Astrocyte of the cerebellum (primary cell): Measurements from ENCODE around the gene GIT2.

Experiments used
- DNase-seq: peaks from one replicate; pipeline ENCODE4 v3.0.0-alpha.2; 2011; ENCODE audit warnings: low read depth
- H3K4me3 ChIP-seq: 2 replicates; pipeline ENCODE4 v1.5.1; 2011; ENCODE audit warnings: mild to moderate bottlenecking, low read depth, low read length, moderate library complexity
- in situ Hi-C: cut with HindIII; loops from 2 replicates; pipeline ENCODE4 v1.10.0; 2017; ENCODE audit warnings: low sequenced_read_pairs
- TF ChIP-seq, protein P1 (sequence below): IDR thresholded peaks from 2 replicates; pipeline ENCODE4 v1.5.1; 2012; ENCODE audit warnings: low read length, low read depth, moderate library complexity, mild to moderate bottlenecking; ENCODE audit errors: missing control alignments

The GIT2 gene

DNA sequence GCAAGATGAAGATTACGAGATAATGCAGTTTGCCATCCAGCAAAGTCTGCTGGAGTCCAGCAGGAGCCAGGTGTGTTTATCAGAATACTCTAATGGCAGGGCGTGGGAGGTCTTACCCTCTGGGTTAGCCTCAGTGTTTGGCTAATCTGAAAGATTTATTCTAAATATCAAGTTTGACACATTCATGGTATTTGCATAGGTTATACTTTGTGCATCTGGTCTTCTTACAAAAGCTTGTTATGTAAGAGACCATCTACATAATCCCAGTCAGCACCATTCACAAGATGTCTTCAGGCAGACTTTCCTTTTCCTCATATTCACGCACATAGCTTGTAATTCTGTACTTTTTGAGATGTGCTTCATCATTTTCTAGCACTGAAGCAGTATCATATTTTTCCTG, 37.7 kb upstream of the GIT2 start:
- no peak for DNase-seq
- TF ChIP-seq, protein P1, sequence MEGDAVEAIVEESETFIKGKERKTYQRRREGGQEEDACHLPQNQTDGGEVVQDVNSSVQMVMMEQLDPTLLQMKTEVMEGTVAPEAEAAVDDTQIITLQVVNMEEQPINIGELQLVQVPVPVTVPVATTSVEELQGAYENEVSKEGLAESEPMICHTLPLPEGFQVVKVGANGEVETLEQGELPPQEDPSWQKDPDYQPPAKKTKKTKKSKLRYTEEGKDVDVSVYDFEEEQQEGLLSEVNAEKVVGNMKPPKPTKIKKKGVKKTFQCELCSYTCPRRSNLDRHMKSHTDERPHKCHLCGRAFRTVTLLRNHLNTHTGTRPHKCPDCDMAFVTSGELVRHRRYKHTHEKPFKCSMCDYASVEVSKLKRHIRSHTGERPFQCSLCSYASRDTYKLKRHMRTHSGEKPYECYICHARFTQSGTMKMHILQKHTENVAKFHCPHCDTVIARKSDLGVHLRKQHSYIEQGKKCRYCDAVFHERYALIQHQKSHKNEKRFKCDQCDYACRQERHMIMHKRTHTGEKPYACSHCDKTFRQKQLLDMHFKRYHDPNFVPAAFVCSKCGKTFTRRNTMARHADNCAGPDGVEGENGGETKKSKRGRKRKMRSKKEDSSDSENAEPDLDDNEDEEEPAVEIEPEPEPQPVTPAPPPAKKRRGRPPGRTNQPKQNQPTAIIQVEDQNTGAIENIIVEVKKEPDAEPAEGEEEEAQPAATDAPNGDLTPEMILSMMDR, result no peak
- in situ Hi-C loops, result loop anchor here (5.0 kb wide), 1 partner anchor 72 kb away; no protein-coding TSS in a partner anchor
- H3K4me3 ChIP-seq, result no peak overlapping the region

DNA sequence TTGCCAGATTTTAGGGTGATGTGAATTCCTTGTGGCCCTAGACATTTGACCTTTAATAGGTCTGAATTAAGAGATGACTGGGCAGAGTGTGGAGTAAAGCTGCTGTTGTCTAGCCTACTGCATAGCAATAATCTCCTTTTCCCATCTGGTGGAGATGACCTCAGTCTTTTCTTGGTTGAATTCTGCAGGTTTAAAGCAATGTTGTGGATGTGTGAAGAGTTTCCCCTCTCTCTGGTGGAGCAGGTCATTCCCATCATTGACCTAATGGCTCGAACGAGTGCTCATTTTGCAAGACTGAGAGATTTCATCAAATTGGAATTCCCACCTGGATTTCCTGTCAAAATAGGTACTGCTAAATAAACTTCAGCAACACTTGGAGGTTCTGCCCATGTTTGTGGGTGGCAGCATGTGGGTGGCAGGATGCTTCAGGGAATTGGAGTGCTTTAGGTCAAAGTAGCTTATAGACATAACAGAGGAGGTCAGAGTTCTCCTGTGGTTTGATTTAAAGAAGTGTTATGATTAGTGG, 33.2 kb upstream of the GIT2 start:
- TF ChIP-seq, protein P1, result no peak
- DNase-seq, result no peak
- no peak overlapping the region for H3K4me3 ChIP-seq
- in situ Hi-C loops, result no loop called here

DNA sequence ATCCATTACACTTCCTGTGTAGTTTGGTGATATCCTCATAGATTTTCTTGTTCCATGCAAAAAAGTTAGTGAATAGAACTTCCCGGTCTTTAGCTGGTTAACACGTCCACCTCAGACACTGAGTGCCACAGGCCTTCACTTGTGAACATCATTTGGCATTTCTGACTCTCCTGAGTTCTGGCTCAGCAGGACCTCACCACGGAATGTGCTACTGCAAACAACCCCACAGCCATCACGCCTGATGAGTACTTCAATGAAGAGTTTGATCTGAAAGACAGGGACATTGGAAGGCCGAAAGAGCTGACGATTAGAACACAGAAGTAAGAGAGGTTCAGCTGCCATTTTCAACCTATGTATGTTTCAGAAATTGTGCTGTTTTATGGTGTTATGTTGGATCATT, 32.2 kb upstream of the GIT2 start:
- DNase-seq, result peak; percentile 24
- H3K4me3 ChIP-seq, result no peak overlapping the region
- in situ Hi-C loops, result no loop called here
- TF ChIP-seq, protein P1, result no peak

DNA sequence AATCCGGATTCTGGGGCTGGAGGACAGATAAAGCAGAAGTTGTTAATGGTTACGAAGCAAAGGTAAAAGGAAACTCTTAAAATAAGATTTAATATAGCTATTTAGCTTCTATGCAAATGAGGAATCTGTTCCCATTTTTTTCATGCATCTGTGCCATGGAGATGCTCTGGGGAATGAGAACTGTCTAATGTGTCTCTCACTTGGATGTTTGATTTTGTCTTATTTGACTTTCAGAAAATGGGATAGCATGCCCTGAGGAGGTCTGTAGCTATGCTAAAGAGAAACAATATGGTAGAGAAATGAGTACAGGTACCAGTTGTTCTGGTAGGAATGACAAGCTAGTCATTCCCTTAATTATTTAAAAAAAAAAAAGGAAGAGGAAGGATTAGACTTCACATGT, 27.9 kb upstream of the GIT2 start:
- TF ChIP-seq, protein P1, result no peak
- DNase-seq, result no peak
- in situ Hi-C loops, result no loop called here
- H3K4me3 ChIP-seq, result no peak overlapping the region

DNA sequence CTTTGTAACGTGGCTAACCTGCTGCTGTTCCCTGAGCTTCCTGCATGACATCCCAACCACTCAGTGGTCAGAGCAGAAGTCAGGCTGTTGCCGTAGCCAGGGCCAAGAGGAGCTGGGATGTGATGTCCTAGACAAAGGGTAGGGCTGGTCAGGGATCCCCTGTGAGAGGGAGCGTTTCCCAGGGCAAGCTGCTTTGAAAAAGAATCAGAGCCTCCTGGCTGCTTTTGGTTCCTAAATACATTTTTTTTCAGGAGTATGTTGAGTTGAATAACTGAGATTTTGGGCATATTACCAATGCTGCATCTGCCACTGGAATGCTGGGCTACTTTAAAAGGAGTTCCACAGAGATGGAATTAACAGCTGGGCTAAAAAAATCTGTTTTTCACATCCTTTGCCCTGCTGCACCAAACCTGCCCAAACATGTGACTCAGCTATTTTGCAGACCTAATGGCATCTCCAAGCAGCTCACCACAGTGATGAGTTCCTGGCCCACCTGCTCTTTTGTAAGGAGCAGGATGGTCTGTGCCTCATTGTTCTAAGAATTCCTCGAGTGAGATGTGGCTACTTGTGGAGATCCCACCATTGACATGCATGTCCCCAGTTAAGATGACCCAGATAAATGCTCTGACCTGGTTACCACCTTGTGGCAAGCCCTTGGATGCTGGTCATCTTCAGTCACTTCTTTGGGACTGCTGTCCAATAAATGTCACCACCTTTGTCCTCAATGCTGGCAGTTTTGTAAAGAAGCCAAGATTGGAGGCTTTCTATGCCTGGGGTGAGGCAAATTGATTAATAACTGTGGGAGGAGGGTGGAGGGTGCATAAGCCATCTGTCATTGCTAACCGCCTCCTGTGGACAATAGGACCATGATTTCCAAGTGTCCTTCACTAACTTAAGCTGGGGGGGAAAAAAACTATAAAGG, 27.2 kb upstream of the GIT2 start:
- peak; percentile 64 for DNase-seq
- no peak overlapping the region for H3K4me3 ChIP-seq
- TF ChIP-seq, protein P1, result no peak
- in situ Hi-C loops, result no loop called here

DNA sequence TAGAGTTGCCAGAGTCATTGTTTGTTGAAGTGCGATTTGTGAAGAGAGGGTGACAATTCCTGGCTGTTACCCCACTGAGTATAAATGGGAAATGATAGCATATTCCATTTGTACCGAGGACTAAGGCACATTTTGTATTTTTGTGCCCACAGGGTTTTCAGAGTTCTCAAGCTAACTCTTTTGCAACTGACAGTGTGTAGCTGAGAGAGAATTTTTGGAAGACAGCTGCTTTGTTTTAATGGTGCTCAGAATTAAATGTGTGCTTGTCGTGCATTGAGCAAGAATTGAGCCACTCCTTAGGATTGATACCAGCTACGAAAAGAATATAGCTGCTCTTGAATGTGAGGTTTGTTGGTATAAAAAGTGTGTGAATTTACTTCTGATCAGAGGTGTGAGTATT, 24.8 kb upstream of the GIT2 start:
- TF ChIP-seq, protein P1, result no peak
- DNase-seq, result no peak
- H3K4me3 ChIP-seq, result no peak overlapping the region
- in situ Hi-C loops, result no loop called here
